Measurements from ENCODE around the gene PRR18. TPM values are rescaled to one million over a fixed set of nuclear protein-coding genes. Genes with fewer than 3 reads are reported as not detected.

Gene PRR18
- total and polyA plus RNA-seq, 4 experiments from 2014 or later = not detected

GRCh38 chr6:166274739-166275370 lies 33.3 kb downstream of the PRR18 start:
- Histone ChIP-seq H3K4me3 (ENCODE audit: low read length in 2 of 2) (no peak overlapping the region), H3K9me3 (ENCODE audit: control insufficient read depth in 1 of 2, low read length in 2 of 2) (no peaks in the 10 kb centered on the region), H3K36me3 (ENCODE audit: insufficient read depth, low read length) (no peaks in the 10 kb centered on the region), H3K4me1 (ENCODE audit: insufficient read depth, low read length) (peaks cover 4% of the 10 kb centered on the region), H3K27me3 (ENCODE audit: insufficient read depth, low read length) (no peaks in the 10 kb centered on the region), H3K27ac (ENCODE audit: low read depth, low read length) (no peak overlapping the region)
- no peak for DNase-seq
- H3K27me3 Mint-ChIP-seq = peaks cover 1 to 3% of the 10 kb centered on the region in 2 donors
- POLR2A ChIA-PET (ENCODE audit: partially characterized antibody) = no interaction called here
- CTCF ChIA-PET (ENCODE audit: partially characterized antibody) = interaction anchor here (0.9 to 4.7 kb wide), 9 partner anchors 13 to 238 kb away, joined by 4 to 75 read pairs (median 5); no protein-coding TSS in a partner anchor
- intact Hi-C loops (cut with micrococcal nuclease) = loop anchor here (1.0 kb wide), 5 partner anchors 16 to 237 kb away; no protein-coding TSS in a partner anchor
- no peaks in the 10 kb centered on the region for H3K36me3 Mint-ChIP-seq
- peaks cover 0 to 8% (median 6%) of the 10 kb centered on the region in 4 donors for H3K4me1 Mint-ChIP-seq
- no peak overlapping the region for H3K27ac Mint-ChIP-seq
- no peak overlapping the region for H3K4me3 Mint-ChIP-seq
- H3K9me3 Mint-ChIP-seq = no peaks in the 10 kb centered on the region

GRCh38 chr6:166274163-166274562 lies 34.0 kb downstream of the PRR18 start:
- POLR2A ChIA-PET (ENCODE audit: partially characterized antibody) = no interaction called here

GRCh38 chr6:166271376-166271765 lies 36.8 kb downstream of the PRR18 start:
- Histone ChIP-seq H3K27ac (ENCODE audit: low read depth, low read length) (no peak overlapping the region), H3K36me3 (ENCODE audit: insufficient read depth, low read length) (no peaks in the 10 kb centered on the region), H3K27me3 (ENCODE audit: insufficient read depth, low read length) (no peaks in the 10 kb centered on the region), H3K9me3 (ENCODE audit: control insufficient read depth in 1 of 2, low read length in 2 of 2) (no peaks in the 10 kb centered on the region), H3K4me3 (ENCODE audit: low read length in 2 of 2) (no peak overlapping the region), H3K4me1 (ENCODE audit: insufficient read depth, low read length) (peaks cover 4% of the 10 kb centered on the region)
- H3K9me3 Mint-ChIP-seq = no peaks in the 10 kb centered on the region
- no peak for DNase-seq
- H3K36me3 Mint-ChIP-seq = no peaks in the 10 kb centered on the region
- ChIA-PET CTCF (ENCODE audit: partially characterized antibody) (no interaction called here), POLR2A (ENCODE audit: partially characterized antibody) (no interaction called here)
- H3K4me3 Mint-ChIP-seq = no peak overlapping the region
- H3K27ac Mint-ChIP-seq = no peak overlapping the region
- H3K4me1 Mint-ChIP-seq = peaks cover 0 to 8% (median 6%) of the 10 kb centered on the region in 4 donors
- intact Hi-C loops (cut with micrococcal nuclease) = no loop called here
- peaks cover 3 to 5% of the 10 kb centered on the region in 2 donors for H3K27me3 Mint-ChIP-seq

More at GRCh38 chr6:166274163-166274562, 34.0 kb downstream of the PRR18 start:
- Mint-ChIP-seq H3K27me3 (peaks cover 3% of the 10 kb centered on the region in 2 donors), H3K9me3 (no peaks in the 10 kb centered on the region), H3K4me1 (peaks cover 0 to 8% (median 6%) of the 10 kb centered on the region in 4 donors), H3K27ac (no peak overlapping the region), H3K4me3 (no peak overlapping the region), H3K36me3 (no peaks in the 10 kb centered on the region)
- peaks cover 4% of the 10 kb centered on the region for H3K4me1 ChIP-seq (ENCODE audit: insufficient read depth, low read length)
- no peak overlapping the region for H3K27ac ChIP-seq (ENCODE audit: low read depth, low read length)
- H3K36me3 ChIP-seq (ENCODE audit: insufficient read depth, low read length) = no peaks in the 10 kb centered on the region
- intact Hi-C loops (cut with micrococcal nuclease) = no loop called here
- no peak for DNase-seq
- no peaks in the 10 kb centered on the region for H3K27me3 ChIP-seq (ENCODE audit: insufficient read depth, low read length)
- H3K9me3 ChIP-seq (ENCODE audit: control insufficient read depth in 1 of 2, low read length in 2 of 2) = no peaks in the 10 kb centered on the region
- CTCF ChIA-PET (ENCODE audit: partially characterized antibody) = interaction anchor here (0.9 to 4.7 kb wide), 9 partner anchors 12 to 238 kb away, joined by 4 to 75 read pairs (median 5); no protein-coding TSS in a partner anchor
- no peak overlapping the region for H3K4me3 ChIP-seq (ENCODE audit: low read length in 2 of 2)

- intact Hi-C loops (cut with micrococcal nuclease) = no loop called here
- no peak overlapping the region for H3K4me3 Mint-ChIP-seq
- Histone ChIP-seq H3K27ac (ENCODE audit: low read depth, low read length) (no peak overlapping the region), H3K36me3 (ENCODE audit: insufficient read depth, low read length) (no peaks in the 10 kb centered on the region), H3K9me3 (ENCODE audit: control insufficient read depth in 1 of 2, low read length in 2 of 2) (no peaks in the 10 kb centered on the region), H3K4me1 (ENCODE audit: insufficient read depth, low read length) (peaks cover 2% of the 10 kb centered on the region), H3K4me3 (ENCODE audit: low read length in 2 of 2) (no peak overlapping the region), H3K27me3 (ENCODE audit: insufficient read depth, low read length) (no peaks in the 10 kb centered on the region)
- no peaks in the 10 kb centered on the region for H3K9me3 Mint-ChIP-seq
- CTCF ChIA-PET (ENCODE audit: partially characterized antibody) = interaction anchor here (1.3 kb wide), 1 partner anchor 11 kb away, joined by 3 read pairs; no protein-coding TSS in a partner anchor
- POLR2A ChIA-PET (ENCODE audit: partially characterized antibody) = no interaction called here
- H3K4me1 Mint-ChIP-seq = peaks cover 0 to 5% (median 3%) of the 10 kb centered on the region in 4 donors
- H3K27ac Mint-ChIP-seq = no peak overlapping the region
- H3K36me3 Mint-ChIP-seq = no peaks in the 10 kb centered on the region
- H3K27me3 Mint-ChIP-seq = peaks cover 2 to 5% of the 10 kb centered on the region in 2 donors
- no peak for DNase-seq
Measured at GRCh38 chr6:166270706-166271375, 37.4 kb downstream of the PRR18 start.

GRCh38 chr6:166269301-166270039 lies 38.7 kb downstream of the PRR18 start:
- no peak for DNase-seq
- H3K27ac Mint-ChIP-seq = no peak overlapping the region
- no peak overlapping the region for H3K4me3 Mint-ChIP-seq
- no peaks in the 10 kb centered on the region for H3K36me3 Mint-ChIP-seq
- no peaks in the 10 kb centered on the region for H3K27me3 ChIP-seq (ENCODE audit: insufficient read depth, low read length)
- no peaks in the 10 kb centered on the region for H3K36me3 ChIP-seq (ENCODE audit: insufficient read depth, low read length)
- POLR2A ChIA-PET (ENCODE audit: partially characterized antibody) = interaction anchor here (1.4 kb wide), 1 partner anchor 16 kb away, joined by 4 read pairs; no protein-coding TSS in a partner anchor
- intact Hi-C loops (cut with micrococcal nuclease) = no loop called here
- no peaks in the 10 kb centered on the region for H3K4me1 Mint-ChIP-seq
- H3K27me3 Mint-ChIP-seq = peaks cover 2 to 5% of the 10 kb centered on the region in 2 donors
- no peaks in the 10 kb centered on the region for H3K9me3 ChIP-seq (ENCODE audit: control insufficient read depth in 1 of 2, low read length in 2 of 2)
- H3K27ac ChIP-seq (ENCODE audit: low read depth, low read length) = no peak overlapping the region
- CTCF ChIA-PET (ENCODE audit: partially characterized antibody) = interaction anchor here (0.7 to 1.3 kb wide), 3 partner anchors 10 to 131 kb away, joined by 3 to 5 read pairs (median 3); no protein-coding TSS in a partner anchor
- H3K4me3 ChIP-seq (ENCODE audit: low read length in 2 of 2) = no peak overlapping the region
- H3K4me1 ChIP-seq (ENCODE audit: insufficient read depth, low read length) = no peaks in the 10 kb centered on the region
- H3K9me3 Mint-ChIP-seq = no peaks in the 10 kb centered on the region

- POLR2A ChIA-PET (ENCODE audit: partially characterized antibody) = interaction anchor here (1.4 kb wide), 1 partner anchor 15 kb away, joined by 4 read pairs; no protein-coding TSS in a partner anchor
- Histone ChIP-seq H3K36me3 (ENCODE audit: insufficient read depth, low read length) (no peaks in the 10 kb centered on the region), H3K4me1 (ENCODE audit: insufficient read depth, low read length) (no peaks in the 10 kb centered on the region), H3K4me3 (ENCODE audit: low read length in 2 of 2) (no peak overlapping the region), H3K9me3 (ENCODE audit: control insufficient read depth in 1 of 2, low read length in 2 of 2) (no peaks in the 10 kb centered on the region), H3K27ac (ENCODE audit: low read depth, low read length) (no peak overlapping the region), H3K27me3 (ENCODE audit: insufficient read depth, low read length) (no peaks in the 10 kb centered on the region)
- no peaks in the 10 kb centered on the region for H3K9me3 Mint-ChIP-seq
- H3K4me3 Mint-ChIP-seq = no peak overlapping the region
- no peak overlapping the region for H3K27ac Mint-ChIP-seq
- no peak for DNase-seq
- no peaks in the 10 kb centered on the region for H3K36me3 Mint-ChIP-seq
- intact Hi-C loops (cut with micrococcal nuclease) = no loop called here
- H3K27me3 Mint-ChIP-seq = peaks cover 2 to 5% of the 10 kb centered on the region in 2 donors
- CTCF ChIA-PET (ENCODE audit: partially characterized antibody) = interaction anchor here (0.7 to 1.1 kb wide), 2 partner anchors 27 to 132 kb away, joined by 3 to 5 read pairs; no protein-coding TSS in a partner anchor
- no peaks in the 10 kb centered on the region for H3K4me1 Mint-ChIP-seq
Measured at GRCh38 chr6:166268431-166268830, 39.8 kb downstream of the PRR18 start.

GRCh38 chr6:166267526-166267925 lies 40.7 kb downstream of the PRR18 start:
- Histone ChIP-seq H3K27ac (ENCODE audit: low read depth, low read length) (no peak overlapping the region), H3K9me3 (ENCODE audit: control insufficient read depth in 1 of 2, low read length in 2 of 2) (no peaks in the 10 kb centered on the region), H3K4me3 (ENCODE audit: low read length in 2 of 2) (no peak overlapping the region), H3K36me3 (ENCODE audit: insufficient read depth, low read length) (no peaks in the 10 kb centered on the region), H3K27me3 (ENCODE audit: insufficient read depth, low read length) (no peaks in the 10 kb centered on the region), H3K4me1 (ENCODE audit: insufficient read depth, low read length) (no peaks in the 10 kb centered on the region)
- Mint-ChIP-seq H3K4me1 (no peaks in the 10 kb centered on the region), H3K4me3 (no peak overlapping the region), H3K27me3 (peaks cover 2 to 5% of the 10 kb centered on the region in 2 donors), H3K27ac (no peak overlapping the region), H3K9me3 (no peaks in the 10 kb centered on the region), H3K36me3 (no peaks in the 10 kb centered on the region)
- ChIA-PET CTCF (ENCODE audit: partially characterized antibody) (no interaction called here), POLR2A (ENCODE audit: partially characterized antibody) (interaction anchor here (1.0 kb wide), 1 partner anchor 71 kb away, joined by 3 read pairs; no protein-coding TSS in a partner anchor)
- DNase-seq = no peak
- intact Hi-C loops (cut with micrococcal nuclease) = no loop called here

Data from CD4-positive, alpha-beta memory T cell (primary cell).